NCI-H2227 treated with DMSO at 0.1 percent for 48 hours (cell line): ENCODE results near the gene RPS15.

Source experiments
- DNase-seq: peaks from one replicate; lab custom pipeline; 2025; lab: John Stamatoyannopoulos, UW

The RPS15 gene

GRCh38 chr19:1487576-1488281, 49.5 kb downstream of the RPS15 start:
- no peak for DNase-seq

GRCh38 chr19:1488282-1488601, 50.0 kb downstream of the RPS15 start:
- no peak for DNase-seq

GRCh38 chr19:1489463-1490310, 51.5 kb downstream of the RPS15 start:
- DNase-seq = no peak
